Activated CD8-positive, alpha-beta memory T cell treated with anti-CD3 and anti-CD28 coated beads, Interleukin-2, amount 50 U/mL, for 1 hour (primary cell): Measurements from ENCODE around the gene ACOXL.
A peak's percentile ranks its signal among the peaks of the same experiment; 100 is the strongest.
"Not testable (repeated sequence)": the region's sequence is repeated elsewhere in the genome, so short reads cannot be mapped to it uniquely, and the experiment has no call there.

Experiments used
- DNase-seq: peaks from one replicate; pipeline ENCODE4 v3.0.0-alpha.2; 2020; ENCODE audit errors: extremely low read depth

The ACOXL gene

GRCh38 chr2:110855841-110856240, 123.5 kb downstream of the ACOXL start:
- DNase-seq: not testable (repeated sequence)

GRCh38 chr2:110858135-110858725, 125.9 kb downstream of the ACOXL start:
- peak; percentile 48 for DNase-seq

GRCh38 chr2:110858993-110859701, 126.8 kb downstream of the ACOXL start:
- DNase-seq: no peak

DNA sequence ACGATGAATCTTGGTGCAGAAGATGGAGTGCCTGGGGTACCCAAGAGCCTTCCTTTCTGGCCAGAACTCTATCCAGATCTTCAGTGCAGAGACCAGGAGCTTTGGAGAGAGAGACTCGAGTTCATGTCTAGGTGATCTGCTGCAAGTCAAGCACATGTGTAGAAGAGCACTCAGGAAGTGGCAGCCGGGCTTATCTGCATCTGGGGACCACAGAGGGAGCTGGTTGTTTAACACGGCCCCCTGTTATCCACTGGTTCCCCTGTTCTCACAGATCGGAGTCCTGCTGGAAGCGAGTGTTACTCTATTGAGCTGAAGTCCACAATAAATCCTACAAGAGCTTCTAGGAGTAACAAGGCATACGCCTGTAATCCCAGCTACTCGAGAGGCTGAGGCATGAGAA, 128.3 kb downstream of the ACOXL start:
- DNase-seq: no peak

DNA sequence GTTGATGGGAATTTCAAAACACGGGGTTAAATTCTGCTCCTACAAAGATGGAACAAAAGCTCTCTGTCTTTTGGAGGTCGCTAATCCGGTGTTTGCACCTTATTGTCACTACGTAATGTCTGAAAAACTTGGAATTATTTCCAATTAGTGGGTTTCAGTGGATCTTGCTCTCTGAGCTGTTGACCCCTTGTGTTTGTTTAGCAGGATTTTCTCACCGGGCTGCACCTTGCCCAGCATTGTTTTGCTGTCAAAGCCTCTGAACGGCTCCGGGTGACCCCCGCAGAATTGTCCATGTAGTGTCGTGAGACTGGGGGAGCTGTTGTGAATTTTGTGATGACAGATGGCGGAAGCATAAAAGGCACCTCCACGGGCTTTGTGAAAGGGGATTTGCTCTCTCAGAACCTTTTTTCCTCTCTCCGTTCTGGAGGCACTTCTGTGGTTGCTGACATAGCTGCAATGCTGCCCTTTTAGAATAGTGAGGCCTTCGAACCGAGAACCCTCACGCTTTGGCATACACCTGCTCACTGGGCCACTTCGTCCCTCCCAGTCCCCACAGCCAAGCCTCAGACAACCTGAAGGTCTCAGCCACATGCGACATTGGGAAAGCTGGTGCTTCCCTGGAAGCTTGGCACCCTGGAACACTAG, 129.4 kb downstream of the ACOXL start:
- no peak for DNase-seq

- no peak for DNase-seq
Measured at GRCh38 chr2:110863726-110864125, 131.4 kb downstream of the ACOXL start.

- DNase-seq: no peak
Measured at GRCh38 chr2:110864176-110864575, 131.8 kb downstream of the ACOXL start.

DNA sequence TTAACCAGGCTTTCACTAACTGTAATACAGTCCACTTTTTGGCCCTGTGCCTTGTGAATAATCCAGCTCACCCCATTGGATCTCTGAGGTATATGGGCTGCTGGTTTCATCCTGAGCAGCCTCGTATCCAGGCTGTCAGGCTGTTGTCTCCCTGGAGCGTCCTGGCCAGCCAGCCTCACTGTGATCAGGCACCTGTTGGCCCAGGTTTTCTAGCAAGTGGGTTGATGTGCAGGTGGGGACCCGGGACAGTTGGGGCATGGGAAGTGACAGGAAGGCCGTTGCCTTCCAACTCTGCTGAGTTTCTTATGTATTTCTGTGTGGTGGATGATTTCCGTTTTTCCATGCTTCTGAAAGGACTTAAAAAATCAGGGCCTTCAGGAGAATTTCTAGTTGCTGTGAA, 132.4 kb downstream of the ACOXL start:
- DNase-seq: no peak

- no peak for DNase-seq
Measured at GRCh38 chr2:110865188-110865587, 132.8 kb downstream of the ACOXL start.

DNA sequence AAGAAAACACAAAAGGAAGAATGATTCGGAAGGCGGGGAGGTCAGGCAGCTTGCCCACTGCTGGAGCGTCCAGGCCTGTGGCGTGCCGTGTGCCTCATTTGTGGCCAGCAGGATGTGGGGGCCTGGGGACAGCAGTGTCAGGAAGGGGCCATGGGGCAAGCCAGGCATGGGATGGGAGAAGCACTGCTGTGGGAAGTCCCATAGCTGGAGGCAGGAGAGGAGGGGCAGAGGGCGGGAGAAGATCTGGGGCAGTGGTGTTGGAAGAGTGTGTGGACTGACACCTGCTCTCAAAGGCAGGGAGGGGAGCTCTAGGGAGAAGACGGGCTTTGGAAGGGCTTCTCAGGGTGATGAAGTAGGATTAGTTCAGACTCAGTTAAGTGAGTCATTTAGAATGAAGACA, 133.7 kb downstream of the ACOXL start:
- no peak for DNase-seq

DNA sequence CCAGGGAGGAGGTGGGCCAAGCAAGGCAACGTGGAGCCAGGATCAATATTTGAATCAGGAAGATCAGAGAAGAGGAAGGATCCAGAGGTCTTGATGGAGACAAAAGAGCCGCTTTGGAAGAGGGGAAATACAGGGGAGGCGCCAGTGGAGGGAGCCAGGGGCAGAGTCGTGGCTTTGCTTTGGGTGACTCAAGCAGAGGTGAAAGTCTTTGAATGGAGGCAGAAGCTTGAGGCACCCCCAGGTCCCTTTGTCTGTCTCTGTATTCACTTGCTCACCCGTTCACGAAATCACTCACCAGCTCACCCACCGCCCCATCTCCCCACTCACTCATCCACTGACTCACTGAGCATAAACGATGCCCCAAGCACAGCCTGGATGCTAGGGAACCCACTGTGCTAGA, 134.1 kb downstream of the ACOXL start:
- no peak for DNase-seq

GRCh38 chr2:110867078-110867477, 134.7 kb downstream of the ACOXL start:
- no peak for DNase-seq

DNA sequence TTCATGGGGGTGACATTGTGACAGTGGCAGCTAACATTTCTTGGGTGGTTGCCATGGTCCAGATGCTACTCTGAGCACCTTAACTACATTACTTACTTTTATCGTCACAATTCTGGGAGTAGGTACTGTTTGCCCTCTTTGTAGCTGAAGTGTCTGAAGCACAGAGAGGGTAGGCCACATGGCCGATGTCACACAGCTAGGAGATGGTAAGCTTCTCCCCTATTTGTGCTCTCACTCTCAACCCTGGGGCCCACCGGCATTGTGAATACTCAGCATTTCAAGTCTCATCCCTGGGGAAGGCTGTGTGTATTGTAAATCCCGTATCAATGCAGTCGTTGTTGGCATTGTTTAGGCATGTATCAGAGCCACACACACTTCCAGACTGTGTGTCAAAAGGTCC, 136.6 kb downstream of the ACOXL start:
- DNase-seq: no peak

- no peak for DNase-seq
Measured at GRCh38 chr2:110869472-110870446, 137.4 kb downstream of the ACOXL start.

GRCh38 chr2:110870545-110870944, 138.2 kb downstream of the ACOXL start:
- DNase-seq: no peak

- DNase-seq: no peak
Measured at GRCh38 chr2:110871637-110872036, 139.3 kb downstream of the ACOXL start.

GRCh38 chr2:110872521-110872920, 140.1 kb downstream of the ACOXL start:
- DNase-seq: no peak

GRCh38 chr2:110873056-110873502, 140.7 kb downstream of the ACOXL start:
- no peak for DNase-seq

DNA sequence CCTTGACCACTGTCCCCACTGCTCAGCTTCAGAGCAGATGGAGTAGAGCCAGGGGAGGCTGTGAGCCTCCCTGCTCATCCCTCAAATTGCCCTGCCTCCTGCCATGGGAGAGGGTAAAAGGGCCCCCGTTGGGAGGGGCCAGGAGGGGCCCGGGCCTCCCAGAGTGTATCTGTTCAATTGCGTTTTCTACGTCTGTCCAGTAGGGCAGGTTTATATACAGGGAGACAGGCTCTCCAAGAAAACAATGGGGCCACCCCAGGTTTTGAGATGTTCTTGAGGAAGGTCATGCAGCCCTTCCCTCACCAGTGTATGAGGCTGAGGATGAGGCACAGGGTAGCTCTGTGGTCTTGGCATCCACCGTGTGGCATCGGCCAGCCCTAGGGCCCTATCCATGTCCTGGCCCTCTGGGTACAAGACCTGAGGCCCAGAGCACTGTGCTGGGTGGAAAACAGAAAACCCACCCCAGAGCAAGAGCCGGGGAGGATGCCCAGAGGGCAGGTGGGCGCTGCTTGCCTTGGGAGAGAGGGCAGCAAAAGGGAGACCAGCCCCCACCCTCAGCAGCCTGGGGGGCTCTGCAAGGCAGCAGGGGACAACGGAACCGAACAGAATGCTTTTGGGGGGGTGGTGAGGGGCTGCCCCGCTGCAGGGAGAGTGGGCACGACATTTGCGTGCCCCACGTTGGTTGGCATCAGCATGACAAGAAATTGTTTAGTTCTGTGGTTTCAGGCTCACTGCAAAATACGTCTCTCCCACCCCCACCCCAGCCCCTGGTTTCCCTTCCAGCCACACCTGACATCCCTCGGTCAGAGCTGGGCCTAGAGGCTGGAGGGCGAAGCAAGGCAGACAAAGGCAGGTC, 141.5 kb downstream of the ACOXL start:
- no peak for DNase-seq

GRCh38 chr2:110874453-110875383, 142.3 kb downstream of the ACOXL start:
- no peak for DNase-seq
